GM12891 (cell line): ENCODE results near the gene TNN.

Experiments
- PAX5 ChIP-seq: IDR thresholded peaks from 2 replicates; pipeline ENCODE4 v1.6.1; 2011; ENCODE audit warnings: low read length, moderate library complexity, mild to moderate bottlenecking; ENCODE audit not compliant: insufficient read depth, severe bottlenecking
- POLR2A ChIP-seq: IDR thresholded peaks from 2 replicates; pipeline ENCODE4 v1.6.1; 2011; ENCODE audit warnings: low read depth, low read length, control low read depth
- POLR2AphosphoS5 ChIP-seq: IDR thresholded peaks from 2 replicates; pipeline ENCODE4 v1.6.1; 2011; ENCODE audit warnings: low read depth, low read length, control low read depth
- SPI1 ChIP-seq: IDR thresholded peaks from 2 replicates; pipeline ENCODE4 v1.6.1; 2011; ENCODE audit warnings: low read depth, low read length, control low read depth

GRCh38 chr1:175045097-175045496 is 22.5 kb upstream of the TNN start:
- TF ChIP-seq POLR2A (no peak), POLR2AphosphoS5 (no peak), PAX5 (no peak), SPI1 (no peak)
